Astrocyte of the hippocampus (primary cell): ENCODE measurements around the gene OSGEP.

Experiments
- DNase-seq: peaks from one replicate; pipeline ENCODE4 v3.0.0; 2011; ENCODE audit warnings: low read depth, low spot score

OSGEP gene

DNA sequence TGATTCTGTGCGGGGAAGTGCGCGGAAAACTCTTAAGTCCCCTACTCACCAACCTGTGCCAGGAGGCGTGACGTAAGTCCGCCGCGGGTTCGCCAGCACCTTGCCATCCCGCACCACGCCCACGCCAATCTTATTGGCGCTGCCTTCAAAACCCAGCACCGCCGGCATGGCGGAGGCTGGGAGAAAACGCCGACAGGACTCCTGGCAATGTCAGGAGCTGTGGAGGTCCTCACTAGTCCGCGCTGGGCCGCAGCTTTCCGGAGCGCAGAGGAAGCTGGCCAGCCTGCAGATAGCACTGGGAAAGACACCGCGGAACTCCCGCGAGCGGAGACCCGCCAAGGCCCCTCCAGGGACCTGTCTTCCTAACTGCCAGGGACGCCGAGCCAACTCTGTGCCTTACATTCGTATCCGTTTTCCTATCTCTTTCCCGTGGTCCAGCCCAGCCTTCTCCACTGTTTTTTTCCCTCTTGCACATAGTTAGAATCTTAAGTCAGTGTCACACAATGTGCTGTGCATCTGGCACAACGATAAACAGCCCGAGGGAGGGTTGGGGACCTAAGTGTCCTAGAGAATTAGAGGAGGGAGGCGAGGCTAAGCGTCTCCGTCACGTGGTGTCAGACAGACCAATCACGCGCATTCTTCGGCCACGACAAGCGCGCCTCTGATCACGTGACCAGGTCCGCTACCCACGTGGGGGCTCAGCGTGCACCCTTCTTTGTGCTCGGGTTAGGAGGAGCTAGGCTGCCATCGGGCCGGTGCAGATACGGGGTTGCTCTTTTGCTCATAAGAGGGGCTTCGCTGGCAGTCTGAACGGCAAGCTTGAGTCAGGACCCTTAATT is at the start of gene OSGEP, which contains the start of gene APEX1:
Gene OSGEP (minus strand): TSS at position 297 of the 839 bp plus-strand sequence. CDS start 129 bp downstream, at position 168.
Gene APEX1 (plus strand): TSS at position 711 of the 839 bp plus-strand sequence. CDS start 420 bp downstream, outside the sequence.
- DNase-seq, result peak; percentile 99

DNA sequence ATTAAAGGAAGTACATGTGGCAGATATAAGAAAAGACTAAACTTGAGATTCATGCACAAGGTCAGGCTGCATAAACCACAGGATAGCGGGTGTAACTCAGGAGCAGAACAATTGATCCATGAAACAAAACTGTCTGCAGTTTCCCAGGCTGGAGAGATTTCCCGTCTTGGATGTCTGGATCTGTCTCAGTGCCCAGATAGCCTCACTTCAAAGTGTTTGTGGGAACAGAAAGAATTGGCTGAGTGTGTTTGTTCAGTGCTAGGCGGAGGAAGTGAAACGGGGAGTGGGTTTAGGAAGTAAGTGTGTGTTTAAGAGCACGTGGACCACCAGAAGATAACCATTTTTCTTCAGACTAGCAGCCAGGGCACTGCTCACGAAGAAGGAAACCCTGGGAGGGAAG is 49.3 kb upstream of the OSGEP start:
- DNase-seq, result no peak

DNA sequence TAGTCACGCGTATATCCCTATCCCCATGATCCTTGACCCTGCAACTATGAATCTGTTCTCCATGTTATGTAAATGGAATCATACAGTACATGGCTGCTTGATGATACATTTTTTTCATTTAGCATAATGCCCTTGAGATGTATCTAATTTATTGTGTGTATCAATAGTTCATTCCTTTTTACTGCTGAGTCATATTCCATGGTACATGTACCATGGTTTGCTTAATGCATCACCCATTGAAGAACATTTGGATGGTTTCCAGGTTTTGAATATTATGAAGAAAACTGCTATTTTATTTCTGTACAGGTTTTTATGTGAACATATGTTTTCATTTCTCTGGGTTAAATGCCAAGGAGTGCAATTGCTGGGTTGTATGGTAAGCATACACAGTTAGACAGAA is 46.7 kb upstream of the OSGEP start:
- DNase-seq, result no peak

DNA sequence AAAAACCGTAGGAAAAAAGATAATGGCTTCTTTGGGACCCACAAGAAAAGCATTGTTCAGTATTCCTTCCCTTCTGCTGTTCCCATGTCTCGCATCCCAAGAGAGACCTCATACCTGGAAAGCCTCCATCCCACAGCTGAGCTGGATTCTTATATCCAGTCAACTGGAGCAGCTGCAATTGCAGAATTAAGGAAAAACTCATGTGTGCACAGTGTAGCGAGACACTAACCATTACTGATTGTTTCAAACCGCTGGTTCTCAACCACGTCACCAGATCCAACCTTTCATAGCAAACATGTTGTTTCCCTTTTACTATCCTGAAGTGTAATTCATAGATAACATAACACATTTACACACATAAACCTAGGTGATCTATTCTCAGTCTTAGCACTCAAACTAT is 45.3 kb upstream of the OSGEP start:
- DNase-seq, result no peak

DNA sequence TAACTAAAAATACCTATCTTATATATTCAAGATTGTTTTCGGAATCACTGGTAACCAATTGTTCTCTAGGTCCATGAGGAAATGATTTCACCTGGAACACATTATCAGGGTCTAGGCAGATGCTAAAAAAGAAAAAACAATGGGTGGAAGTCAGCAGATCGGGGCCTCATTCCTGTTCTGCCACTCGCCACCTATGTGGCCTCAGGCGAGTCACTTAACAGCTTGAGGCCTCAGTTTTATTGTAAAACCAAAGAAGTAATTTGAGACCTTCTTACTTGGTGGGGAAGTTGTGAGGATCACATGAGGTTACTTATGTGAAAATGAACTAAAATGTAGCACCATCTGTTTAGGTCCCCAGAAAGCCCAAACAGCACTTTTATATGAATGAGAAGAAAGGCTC is 44.5 kb upstream of the OSGEP start:
- DNase-seq, result no peak

- no peak for DNase-seq
These were observed 44.0 kb upstream of the OSGEP start for GRCh38 chr14:20498622-20499021.

GRCh38 chr14:20494935-20495766 is 40.5 kb upstream of the OSGEP start:
- DNase-seq, result no peak

- DNase-seq, result no peak
These were observed 39.0 kb upstream of the OSGEP start for GRCh38 chr14:20493634-20494033.

GRCh38 chr14:20492486-20492885 is 37.9 kb upstream of the OSGEP start:
- DNase-seq, result peak; percentile 4

DNA sequence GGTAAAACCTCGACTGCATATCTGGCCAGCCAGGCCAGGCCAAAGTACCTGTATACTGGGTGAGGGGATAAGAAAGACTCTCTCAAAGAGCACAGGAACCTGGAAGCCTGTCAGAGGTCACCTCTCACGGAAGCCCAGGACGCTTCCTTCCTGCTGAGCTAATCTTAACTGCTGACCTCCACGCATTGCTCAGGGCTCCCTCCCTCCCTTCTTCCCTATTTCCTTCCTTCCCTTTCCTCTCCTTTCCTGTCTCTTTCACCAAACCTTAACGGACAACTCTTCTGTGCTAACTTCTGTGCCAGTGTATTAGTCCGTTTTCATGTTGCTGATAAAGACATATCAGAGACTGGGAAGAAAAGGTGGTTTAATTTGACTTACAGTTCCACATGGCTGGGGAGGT is 36.0 kb upstream of the OSGEP start:
- no peak for DNase-seq

GRCh38 chr14:20489093-20489994 is 34.7 kb upstream of the OSGEP start:
- DNase-seq, result no peak

GRCh38 chr14:20487396-20487725 is 32.7 kb upstream of the OSGEP start:
- DNase-seq, result no peak

- no peak for DNase-seq
These were observed 32.2 kb upstream of the OSGEP start for GRCh38 chr14:20486684-20487395.

- DNase-seq, result no peak
These were observed 31.3 kb upstream of the OSGEP start for GRCh38 chr14:20485900-20486299.

DNA sequence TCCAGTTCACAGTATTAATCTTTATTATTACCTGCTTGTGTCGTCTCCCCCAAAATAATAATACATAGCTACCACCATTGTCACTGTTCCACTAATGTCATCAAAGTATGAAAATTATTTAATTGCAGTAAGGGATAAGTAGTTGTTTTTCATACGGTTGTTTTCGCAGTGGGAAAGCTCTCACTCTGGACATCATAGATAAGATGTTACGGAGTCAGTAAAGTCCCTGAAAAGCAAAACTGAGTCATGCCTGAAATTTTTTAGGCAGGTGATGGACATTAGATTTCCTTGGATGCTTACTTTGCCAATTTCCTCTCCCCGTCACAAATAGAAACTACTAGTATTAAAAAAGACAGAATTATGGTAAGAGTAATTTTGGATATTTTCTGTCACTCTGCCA is 27.8 kb upstream of the OSGEP start:
- no peak for DNase-seq

DNA sequence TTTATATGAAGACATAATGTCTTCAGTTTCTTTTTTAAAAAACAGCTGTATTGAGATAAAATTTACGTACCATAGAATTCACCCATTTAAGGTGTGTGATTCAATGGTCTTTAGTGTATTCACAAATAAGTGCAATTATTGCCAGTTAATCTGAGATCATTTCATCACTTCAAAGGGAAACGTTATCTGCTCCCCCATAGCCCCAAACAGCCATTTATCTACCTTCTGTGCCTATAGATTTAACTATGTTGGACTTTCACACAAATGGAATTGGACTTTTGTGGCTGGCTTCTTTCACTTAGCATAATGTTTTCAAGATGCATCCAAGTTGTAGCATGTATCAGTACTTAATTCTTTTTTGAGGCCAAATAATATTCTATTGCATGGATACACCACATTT is 24.3 kb upstream of the OSGEP start:
- no peak for DNase-seq

DNA sequence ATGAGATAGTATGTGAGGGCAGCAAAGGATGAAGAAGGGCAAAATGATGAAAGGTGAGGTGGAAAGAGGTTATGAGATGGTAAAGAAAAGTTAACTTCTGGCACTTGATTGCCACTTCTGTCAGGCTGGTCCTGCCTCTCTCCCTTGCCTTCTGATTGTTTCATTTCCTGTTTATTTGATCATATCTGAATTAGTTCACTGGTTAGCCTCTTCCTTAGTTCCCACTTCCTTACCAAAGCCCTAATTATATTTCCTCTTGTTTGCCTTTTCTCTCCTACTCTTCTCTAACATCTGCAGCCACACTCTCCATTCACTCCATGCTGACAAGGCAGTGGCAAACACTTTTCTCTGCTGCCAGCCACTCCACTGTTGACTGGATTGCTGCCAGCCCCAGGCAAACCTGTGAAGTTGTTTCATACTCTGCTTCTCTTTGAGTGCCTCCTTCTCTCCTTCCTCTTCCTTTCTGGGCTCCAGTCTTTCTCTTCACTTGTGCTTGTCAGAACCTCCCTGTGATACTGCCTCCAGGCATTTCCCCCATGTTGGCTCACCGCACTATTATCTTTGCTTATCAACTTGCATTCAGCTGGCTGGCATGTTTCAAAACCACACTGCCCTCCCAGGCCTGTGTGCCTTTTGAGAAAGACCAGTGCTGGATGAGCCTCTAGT is 22.7 kb upstream of the OSGEP start:
- DNase-seq, result peak; percentile 76

- DNase-seq, result no peak
These were observed 22.2 kb upstream of the OSGEP start for GRCh38 chr14:20476776-20477175.

- no peak for DNase-seq
These were observed 18.0 kb upstream of the OSGEP start for GRCh38 chr14:20472536-20473169.

DNA sequence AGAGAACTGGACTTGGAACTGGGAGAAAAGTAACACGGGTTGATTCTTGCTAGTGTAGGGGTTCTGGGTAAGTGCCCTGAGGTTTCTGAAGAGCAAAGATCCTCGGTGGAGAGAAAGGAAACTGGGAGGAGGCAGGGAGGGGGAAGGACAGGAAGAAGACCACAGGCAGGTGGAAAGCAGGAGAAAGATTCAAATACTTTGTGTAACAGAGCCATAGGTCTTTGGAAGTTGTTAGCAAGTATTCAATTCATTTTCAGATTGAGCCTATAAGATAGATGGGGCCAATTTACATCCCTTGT is 15.9 kb upstream of the OSGEP start:
- no peak for DNase-seq
